K562 (cell line): ENCODE results near the gene CCDC3. TPM values are rescaled to one million over a fixed set of nuclear protein-coding genes. Genes with fewer than 3 reads are reported as not detected.

Experiments
- ATAC-seq: fragments of 200-7000 bp; cut with Tn5 transposase; 3 replicates; pipeline ENCODE4 v1.9.1; 2020; ENCODE audit warnings: moderate library complexity
- BruUV-seq: library from RNA; stranded (reverse); fragments of 400-500 nt; replicated peaks from 2 replicates; lab custom pipeline; 2021; lab: Mats Ljungman, UMichigan
- CTCF ChIA-PET: fragments of 300-600 bp; formaldehyde crosslinking; extraction: SDS; loops from one replicate; lab custom pipeline; 2021; ENCODE audit warnings: low intra/inter-chr PET ratio; lab: Yijun Ruan, JAX
- POLR2A ChIA-PET: fragments of 300-600, 350-650 bp; sonication (Branson Sonifier 250); formaldehyde crosslinking; extraction: SDS; loops from one replicate; lab custom pipeline; 2021; ENCODE audit warnings: antibody characterized with exemption, inconsistent platforms; lab: Yijun Ruan, JAX
- DNase-seq, 4 experiments: peaks; one replicate each; pipeline versions ENCODE4 v3.0.0 to v3.0.0-alpha.2; 2011 to 2018; ENCODE audit warnings: low spot score in 3 of 4, mixed read lengths in 3 of 4; ENCODE audit errors: extremely low read depth in 1 of 4
- FAIRE-seq: peaks from 2 replicates; lab custom pipeline; 2011; peaks lifted over from hg19 to GRCh38; lab: Jason Lieb, UNC
- H2AFZ ChIP-seq: 2 replicates; pipeline ENCODE4 v1.6.0; 2011; ENCODE audit warnings: low read depth, low read length, control low read depth, inconsistent platforms
- H3K27ac ChIP-seq: fragments of 200-600 bp; 3 replicates; pipeline ENCODE4 v1.8.0; 2011; ENCODE audit warnings: low read depth, mild to moderate bottlenecking, control low read depth, inconsistent platforms, low read length, moderate library complexity, mixed read lengths; ENCODE audit errors: extremely low read depth
- H3K27me3 ChIP-seq, 2 experiments: fragments of 300-600 bp in 1 of 2; 2 replicates in 1 of 2; 3 replicates in 1 of 2; pipeline versions ENCODE4 v1.6.0 to v1.8.0; 2011; ENCODE audit warnings: inconsistent platforms in 2 of 2, low read length in 2 of 2, mild to moderate bottlenecking in 1 of 2, mixed read lengths in 1 of 2, moderate library complexity in 1 of 2; ENCODE audit not compliant: control insufficient read depth in 2 of 2, insufficient read depth in 2 of 2
- H3K36me3 ChIP-seq: fragments of 300-600 bp; 3 replicates; pipeline ENCODE4 v1.8.0; 2011; ENCODE audit warnings: mild to moderate bottlenecking, low read length, inconsistent platforms; ENCODE audit not compliant: control insufficient read depth, insufficient read depth
- H3K4me1 ChIP-seq, 2 experiments: fragments of 200-600 bp in 1 of 2; replicated peaks in 1 of 2; 2 replicates in 1 of 2; 3 replicates in 1 of 2; pipeline versions ENCODE4 v1.5.1 to v1.8.0; 2011; ENCODE audit warnings: inconsistent platforms in 2 of 2, low read length in 2 of 2, mild to moderate bottlenecking in 1 of 2, mixed read lengths in 1 of 2, moderate library complexity in 1 of 2; ENCODE audit not compliant: control insufficient read depth in 2 of 2, insufficient read depth in 2 of 2
- H3K4me2 ChIP-seq: 2 replicates; pipeline ENCODE4 v1.6.1; 2011; ENCODE audit warnings: low read length, control low read depth, inconsistent platforms, mixed read lengths; ENCODE audit not compliant: insufficient read depth
- H3K4me3 ChIP-seq: fragments of 200-600 bp; sonication (generic), shearing (Covaris generic); 2 replicates; pipeline ENCODE4 v1.5.1; 2016; ENCODE audit warnings: control low read depth, inconsistent platforms
- H3K79me2 ChIP-seq: fragments of 200-600 bp; 3 replicates; pipeline ENCODE4 v1.8.0; 2011; ENCODE audit warnings: low read length, inconsistent platforms; ENCODE audit not compliant: control insufficient read depth, insufficient read depth
- H3K9ac ChIP-seq, 2 experiments: 2 replicates each; pipeline versions ENCODE4 v1.6.0 to v1.6.1; 2011; ENCODE audit warnings: low read depth in 2 of 2, low read length in 2 of 2, control low read depth in 1 of 2, inconsistent platforms in 1 of 2, mild to moderate bottlenecking in 1 of 2, mixed read lengths in 1 of 2; ENCODE audit not compliant: insufficient read depth in 1 of 2
- H3K9me1 ChIP-seq: one replicate; pipeline ENCODE4 v1.6.0; 2011; ENCODE audit warnings: inconsistent platforms, mild to moderate bottlenecking, low read length, moderate library complexity; ENCODE audit not compliant: control insufficient read depth, insufficient read depth
- H3K9me3 ChIP-seq: replicated peaks from 2 replicates; pipeline ENCODE4 v1.5.1; 2011; ENCODE audit warnings: low read depth, low read length, inconsistent platforms; ENCODE audit not compliant: control insufficient read depth, insufficient read depth
- H4K20me1 ChIP-seq: replicated peaks from 2 replicates; pipeline ENCODE4 v1.6.1; 2011; ENCODE audit warnings: low read length, inconsistent platforms, mixed read lengths; ENCODE audit not compliant: control insufficient read depth, insufficient read depth
- ARID1B ChIP-seq: fragments of 450-650 bp; IDR thresholded peaks from 2 replicates; pipeline ENCODE4 v1.6.1; 2016; ENCODE audit warnings: antibody characterized with exemption, mild to moderate bottlenecking, inconsistent platforms
- ERF ChIP-seq: fragments of 450-650 bp; formaldehyde crosslinking; IDR thresholded peaks from 2 replicates; pipeline ENCODE4 v1.4.0; 2020; ENCODE audit warnings: mild to moderate bottlenecking, mixed read lengths
- FOXJ3 ChIP-seq: sonication (generic); formaldehyde crosslinking; IDR thresholded peaks from 2 replicates; pipeline ENCODE4 v1.4.0; 2020; ENCODE audit warnings: mild to moderate bottlenecking, missing genetic modification reagents
- GATA2 ChIP-seq: sonication (generic); formaldehyde crosslinking; IDR thresholded peaks from 2 replicates; pipeline ENCODE4 v1.4.0; 2020; ENCODE audit warnings: mild to moderate bottlenecking, missing genetic modification reagents
- GTF2F1 ChIP-seq: IDR thresholded peaks from 2 replicates; pipeline ENCODE4 v1.6.1; 2011; ENCODE audit warnings: low read depth, low read length, improper control_type of control experiment
- KLF1 ChIP-seq: fragments of 450-650 bp; IDR thresholded peaks from 2 replicates; pipeline ENCODE4 v1.6.1; 2016; ENCODE audit warnings: missing genetic modification characterization, missing compliant biosample characterization
- TOE1 ChIP-seq, 2 experiments: fragments of 450-650 bp in 1 of 2; sonication (generic) in 1 of 2; formaldehyde crosslinking in 1 of 2; IDR thresholded peaks; 2 replicates each; pipeline versions ENCODE4 v1.7.1 to v1.8.0; 2016 to 2022; ENCODE audit warnings: borderline replicate concordance in 2 of 2, mild to moderate bottlenecking in 2 of 2, antibody characterized with exemption in 1 of 2, inconsistent platforms in 1 of 2, low read depth in 1 of 2, missing genetic modification reagents in 1 of 2, moderate library complexity in 1 of 2
- ZNF668 ChIP-seq: fragments of 250-450 bp; sonication (Bioruptor Pico); IDR thresholded peaks from 2 replicates; pipeline ENCODE4 v1.8.0; 2022; ENCODE audit warnings: mild to moderate bottlenecking, inconsistent platforms
- whole genome bisulfite sequencing: fragments of 100-300 bp; shearing (Covaris generic); methylation state at CpG from one replicate; pipeline ENCODE4 v1.1.6; 2016; ENCODE audit warnings: low coverage, mixed read lengths; ENCODE audit not compliant: insufficient coverage; ENCODE audit errors: missing lambda C conversion rate; 5-methylcytosine and 5-hydroxymethylcytosine counted together
- in situ Hi-C: fragments of 300-500 bp; cut with MboI; formaldehyde crosslinking; loops from 4 replicates; pipeline ENCODE4 v1.15.0; 2018; ENCODE audit warnings: inconsistent platforms, mixed read lengths
- intact Hi-C: fragments of 100-400 bp; cut with micrococcal nuclease; formaldehyde crosslinking; loops from 2 replicates; pipeline ENCODE4 v1.14.2; 2022
- polyA plus RNA-seq, 8 experiments: library from polyadenylated mRNA; depleted of rRNA in 4 of 8; stranded (reverse) in 5 of 8; unstranded in 3 of 8; fragments of >200 nt; fragmentation: Nextera tagmentation in 2 of 8; fragmentation: Illumina TruSeq in 1 of 8; extraction: Ambion mirVana in 2 of 8; extraction: Trizol in 1 of 8; gene quantifications; 2 replicates each; pipeline versions ENCODE4 v1.2.1 to v1.2.3, GENCODE V29; 2011 to 2014; ENCODE audit warnings: inconsistent platforms in 1 of 8, missing spikeins in 1 of 8
- total RNA-seq, 7 experiments: library from RNA; depleted of rRNA in 6 of 7; stranded (reverse); fragments of >200 nt in 6 of 7; fragmentation: Illumina TruSeq in 2 of 7; extraction: Trizol in 2 of 7; gene quantifications; 2 replicates each; pipeline versions ENCODE4 v1.2.1 to v1.2.3, GENCODE V29; 2011 to 2021; ENCODE audit warnings: low replicate concordance in 1 of 7
- TF ChIP-seq, protein P1 (sequence below), 2 experiments: fragments of 450-650 bp; IDR thresholded peaks; 2 replicates each; pipeline ENCODE4 v1.6.1; 2018; ENCODE audit warnings: mild to moderate bottlenecking in 2 of 2, low read depth in 1 of 2; ENCODE audit not compliant: partially characterized antibody in 2 of 2
- TF ChIP-seq, protein P2 (sequence below): fragments of 450-650 bp; IDR thresholded peaks from 2 replicates; pipeline ENCODE4 v1.6.1; 2016
- TF ChIP-seq, protein P3 (sequence below): fragments of 450-650 bp; IDR thresholded peaks from 2 replicates; pipeline ENCODE4 v1.6.1; 2016; ENCODE audit warnings: antibody characterized with exemption

CCDC3 gene
- total and polyA plus RNA-seq, 9 of the 15 experiments (the other 6 are each of a cell fraction or from before 2014, with no cell fraction given), result not detected

DNA sequence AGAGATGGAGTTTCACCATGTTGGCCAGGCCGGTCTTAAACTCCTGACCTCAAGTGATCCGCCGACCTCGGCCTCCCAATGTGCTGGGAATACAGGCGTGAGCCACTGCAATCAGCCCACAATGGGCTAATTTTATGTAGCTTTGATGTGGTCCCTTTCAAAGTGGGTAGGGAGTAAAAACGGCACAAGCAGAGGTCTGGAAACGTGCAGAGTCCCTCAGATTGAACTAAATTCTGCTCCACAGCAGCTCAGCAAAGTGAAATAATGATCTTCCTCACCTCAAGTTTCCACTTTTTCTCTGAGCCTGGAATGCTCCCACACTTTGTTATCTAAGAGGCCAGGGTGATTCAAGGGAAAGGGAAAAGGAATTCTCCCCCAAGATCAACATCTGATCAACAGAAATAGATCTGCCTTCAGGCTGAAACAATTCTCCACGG is 6.1 kb downstream of the CCDC3 start:
- POLR2A ChIA-PET, result no interaction called here
- Histone ChIP-seq H3K4me1 (no peaks in the 10 kb centered on the region), H3K9me3 (no peaks in the 10 kb centered on the region), H3K27me3 (peaks cover 9 to 15% of the 10 kb centered on the region in 2 experiments), H3K27ac (no peak overlapping the region), H3K79me2 (no peaks in the 10 kb centered on the region), H3K36me3 (no peaks in the 10 kb centered on the region), H3K9ac (no peak overlapping the region), H2AFZ (no peak overlapping the region), H3K9me1 (no peaks in the 10 kb centered on the region), H4K20me1 (no peaks in the 10 kb centered on the region), H3K4me2 (no peak overlapping the region), H3K4me3 (no peak overlapping the region)
- FAIRE-seq, result no peak
- DNase-seq, result no peak
- intact Hi-C loops, result no loop called here
- in situ Hi-C loops, result no loop called here
- 2% methylated on average over 8 of the region's 8 CpGs for WGBS
- no peak for ATAC-seq
- CTCF ChIA-PET, result no interaction called here
- no TSS peak for BruUV-seq
- no peak for TF ChIP-seq ZNF668 (CRISPR knock-in tag)
- TF ChIP-seq, protein P1, sequence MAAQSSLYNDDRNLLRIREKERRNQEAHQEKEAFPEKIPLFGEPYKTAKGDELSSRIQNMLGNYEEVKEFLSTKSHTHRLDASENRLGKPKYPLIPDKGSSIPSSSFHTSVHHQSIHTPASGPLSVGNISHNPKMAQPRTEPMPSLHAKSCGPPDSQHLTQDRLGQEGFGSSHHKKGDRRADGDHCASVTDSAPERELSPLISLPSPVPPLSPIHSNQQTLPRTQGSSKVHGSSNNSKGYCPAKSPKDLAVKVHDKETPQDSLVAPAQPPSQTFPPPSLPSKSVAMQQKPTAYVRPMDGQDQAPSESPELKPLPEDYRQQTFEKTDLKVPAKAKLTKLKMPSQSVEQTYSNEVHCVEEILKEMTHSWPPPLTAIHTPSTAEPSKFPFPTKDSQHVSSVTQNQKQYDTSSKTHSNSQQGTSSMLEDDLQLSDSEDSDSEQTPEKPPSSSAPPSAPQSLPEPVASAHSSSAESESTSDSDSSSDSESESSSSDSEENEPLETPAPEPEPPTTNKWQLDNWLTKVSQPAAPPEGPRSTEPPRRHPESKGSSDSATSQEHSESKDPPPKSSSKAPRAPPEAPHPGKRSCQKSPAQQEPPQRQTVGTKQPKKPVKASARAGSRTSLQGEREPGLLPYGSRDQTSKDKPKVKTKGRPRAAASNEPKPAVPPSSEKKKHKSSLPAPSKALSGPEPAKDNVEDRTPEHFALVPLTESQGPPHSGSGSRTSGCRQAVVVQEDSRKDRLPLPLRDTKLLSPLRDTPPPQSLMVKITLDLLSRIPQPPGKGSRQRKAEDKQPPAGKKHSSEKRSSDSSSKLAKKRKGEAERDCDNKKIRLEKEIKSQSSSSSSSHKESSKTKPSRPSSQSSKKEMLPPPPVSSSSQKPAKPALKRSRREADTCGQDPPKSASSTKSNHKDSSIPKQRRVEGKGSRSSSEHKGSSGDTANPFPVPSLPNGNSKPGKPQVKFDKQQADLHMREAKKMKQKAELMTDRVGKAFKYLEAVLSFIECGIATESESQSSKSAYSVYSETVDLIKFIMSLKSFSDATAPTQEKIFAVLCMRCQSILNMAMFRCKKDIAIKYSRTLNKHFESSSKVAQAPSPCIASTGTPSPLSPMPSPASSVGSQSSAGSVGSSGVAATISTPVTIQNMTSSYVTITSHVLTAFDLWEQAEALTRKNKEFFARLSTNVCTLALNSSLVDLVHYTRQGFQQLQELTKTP (IDR thresholded peaks at IDR 0.05; ENCODE audit: low read depth in 1 of 2, partially characterized antibody in 2 of 2), result no peak
- no peak for TF ChIP-seq KLF1 (tag)
- TF ChIP-seq ARID1B, result no peak
- no peak for TF ChIP-seq GATA2
- no peak for TF ChIP-seq ERF (CRISPR knock-in tag)
- TF ChIP-seq TOE1 (IDR thresholded peaks at IDR 0.05; ENCODE audit: borderline replicate concordance), result no peak
- no peak for TF ChIP-seq TOE1 (CRISPR knock-in tag; IDR thresholded peaks at IDR 0.05; ENCODE audit: borderline replicate concordance, low read depth)
- TF ChIP-seq FOXJ3, result no peak
- TF ChIP-seq, protein P2, sequence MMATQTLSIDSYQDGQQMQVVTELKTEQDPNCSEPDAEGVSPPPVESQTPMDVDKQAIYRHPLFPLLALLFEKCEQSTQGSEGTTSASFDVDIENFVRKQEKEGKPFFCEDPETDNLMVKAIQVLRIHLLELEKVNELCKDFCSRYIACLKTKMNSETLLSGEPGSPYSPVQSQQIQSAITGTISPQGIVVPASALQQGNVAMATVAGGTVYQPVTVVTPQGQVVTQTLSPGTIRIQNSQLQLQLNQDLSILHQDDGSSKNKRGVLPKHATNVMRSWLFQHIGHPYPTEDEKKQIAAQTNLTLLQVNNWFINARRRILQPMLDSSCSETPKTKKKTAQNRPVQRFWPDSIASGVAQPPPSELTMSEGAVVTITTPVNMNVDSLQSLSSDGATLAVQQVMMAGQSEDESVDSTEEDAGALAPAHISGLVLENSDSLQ, result no peak
- TF ChIP-seq, protein P3, sequence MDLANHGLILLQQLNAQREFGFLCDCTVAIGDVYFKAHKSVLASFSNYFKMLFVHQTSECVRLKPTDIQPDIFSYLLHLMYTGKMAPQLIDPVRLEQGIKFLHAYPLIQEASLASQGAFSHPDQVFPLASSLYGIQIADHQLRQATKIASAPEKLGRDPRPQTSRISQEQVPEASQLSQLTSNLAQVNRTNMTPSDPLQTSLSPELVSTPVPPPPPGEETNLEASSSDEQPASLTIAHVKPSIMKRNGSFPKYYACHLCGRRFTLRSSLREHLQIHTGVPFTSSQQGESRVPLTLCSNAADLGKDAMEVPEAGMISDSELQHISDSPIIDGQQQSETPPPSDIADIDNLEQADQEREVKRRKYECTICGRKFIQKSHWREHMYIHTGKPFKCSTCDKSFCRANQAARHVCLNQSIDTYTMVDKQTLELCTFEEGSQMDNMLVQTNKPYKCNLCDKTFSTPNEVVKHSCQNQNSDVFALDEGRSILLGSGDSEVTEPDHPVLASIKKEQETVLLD, result no peak
- no peak for TF ChIP-seq GTF2F1
